ENCODE results near the gene CLSTN1. TPM values are rescaled to one million over a fixed set of nuclear protein-coding genes. Genes with fewer than 3 reads are reported as not detected.
A peak's percentile ranks its signal among the peaks of the same experiment; 100 is the strongest.

CLSTN1 gene
- total and polyA plus RNA-seq, 7 donors = 7.3 to 48.7 (median 19.7) TPM

DNA sequence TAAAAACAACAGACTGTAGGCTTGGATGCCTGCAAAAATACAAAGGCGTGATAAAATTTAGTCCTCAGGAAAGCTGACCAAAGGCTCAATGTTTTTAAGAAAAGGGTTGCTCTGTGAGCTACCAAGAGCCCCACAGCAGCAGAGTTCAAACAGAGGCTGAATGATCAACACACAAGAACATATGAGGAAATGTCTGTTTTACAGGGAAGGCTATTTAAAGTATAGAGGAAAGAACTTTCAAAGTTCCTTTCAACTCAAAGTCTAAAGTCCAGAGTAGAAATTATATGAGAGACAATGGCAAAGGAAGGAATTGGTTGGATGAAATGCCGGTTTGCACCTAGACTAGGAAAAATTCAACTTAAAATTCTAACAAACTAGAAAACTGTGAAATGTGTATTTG, 8.6 kb downstream of the CLSTN1 start:
- no peak for ATAC-seq
- Histone ChIP-seq H3K4me1 (peaks cover 21% of the 10 kb centered on the region), H3K9me3 (no peaks in the 10 kb centered on the region), H3K4me3 (no peak overlapping the region), H3K27ac (no peak overlapping the region), H3K36me3 (ENCODE audit: insufficient read depth in 1 of 2, low read depth in 1 of 2) (no peaks in the 10 kb centered on the region), H3K27me3 (ENCODE audit: insufficient read depth in 3 of 3, low read length in 2 of 3) (no peaks in the 10 kb centered on the region)
- no peak for TF ChIP-seq CTCF (IDR thresholded peaks at IDR 0.05)
- 81 to 92% (median 88%) methylated on average over 2 of the region's 2 CpGs for WGBS, 3 donors
- no peak for DNase-seq
- intact Hi-C loops (cut with DNase I) = no loop called here

GRCh38 chr1:9814619-9815018, 9.1 kb downstream of the CLSTN1 start:
- Histone ChIP-seq H3K27ac (no peak overlapping the region), H3K4me3 (no peak overlapping the region), H3K9me3 (no peaks in the 10 kb centered on the region), H3K4me1 (peaks cover 21% of the 10 kb centered on the region), H3K36me3 (ENCODE audit: insufficient read depth in 1 of 2, low read depth in 1 of 2) (no peaks in the 10 kb centered on the region), H3K27me3 (ENCODE audit: insufficient read depth in 3 of 3, low read length in 2 of 3) (no peaks in the 10 kb centered on the region)
- intact Hi-C loops (cut with DNase I) = no loop called here
- no peak for TF ChIP-seq CTCF (IDR thresholded peaks at IDR 0.05)
- ATAC-seq (no peak), DNase-seq (no peak)
- 89 to 90% (median 89%) methylated on average over 6 of the region's 6 CpGs for WGBS, 3 donors

DNA sequence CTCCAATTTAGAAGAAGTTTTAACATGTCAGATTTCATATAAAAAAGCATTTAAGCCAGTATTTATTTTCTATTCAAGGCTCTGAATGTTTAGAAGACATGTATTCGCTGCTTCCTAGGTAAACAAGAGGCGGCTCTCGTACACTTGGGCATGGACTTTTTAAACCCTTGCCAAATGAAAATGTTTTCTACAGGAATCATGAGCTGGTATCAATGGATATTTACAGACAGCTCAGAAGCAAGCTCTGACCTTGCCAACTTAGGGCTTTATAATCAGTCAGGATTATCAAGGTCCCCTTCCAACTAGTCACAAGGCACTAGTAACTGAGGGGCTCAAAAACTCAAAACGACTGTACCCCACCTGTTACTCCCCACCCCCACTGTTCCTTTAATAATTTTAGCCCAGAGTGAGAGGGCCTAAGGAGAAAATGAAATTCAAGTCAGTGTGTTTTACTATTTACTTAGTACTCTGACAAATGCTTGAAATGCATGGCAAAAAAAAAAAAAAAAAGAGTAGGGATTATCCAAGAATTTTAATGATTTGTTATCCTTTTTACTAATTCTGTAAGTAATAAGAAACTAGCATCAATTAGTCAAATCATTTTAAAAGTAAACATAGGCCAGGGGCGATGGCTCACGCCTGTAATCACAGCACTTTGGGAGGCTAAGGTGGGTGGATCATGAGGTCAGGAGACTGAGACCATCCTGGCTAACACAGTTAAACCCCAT, 12.4 kb downstream of the CLSTN1 start:
- Histone ChIP-seq H3K4me3 (no peak overlapping the region), H3K27ac (no peak overlapping the region), H3K36me3 (ENCODE audit: insufficient read depth in 1 of 2, low read depth in 1 of 2) (no peaks in the 10 kb centered on the region), H3K4me1 (peaks cover 21% of the 10 kb centered on the region), H3K9me3 (no peaks in the 10 kb centered on the region), H3K27me3 (ENCODE audit: insufficient read depth in 3 of 3, low read length in 2 of 3) (no peaks in the 10 kb centered on the region)
- 55 to 62% (median 56%) methylated on average over 6 of the region's 6 CpGs for WGBS, 3 donors
- TF ChIP-seq CTCF (IDR thresholded peaks at IDR 0.05) = no peak
- no peak for DNase-seq
- intact Hi-C loops (cut with DNase I) = no loop called here
- peak in 1 of 4 donors; percentile 54 for ATAC-seq

- no peak overlapping the region for H3K4me3 ChIP-seq
- 77 to 79% (median 79%) methylated on average over 8 of the region's 8 CpGs for WGBS, 3 donors
- no peak overlapping the region for H3K27ac ChIP-seq
- intact Hi-C loops (cut with DNase I) = no loop called here
- H3K27me3 ChIP-seq (ENCODE audit: insufficient read depth in 3 of 3, low read length in 2 of 3) = no peaks in the 10 kb centered on the region
- H3K9me3 ChIP-seq = no peaks in the 10 kb centered on the region
- H3K4me1 ChIP-seq = peaks cover 16% of the 10 kb centered on the region
- DNase-seq (no peak), ATAC-seq (peak in 2 of 4 donors; percentile 37 to 61)
- TF ChIP-seq CTCF (IDR thresholded peaks at IDR 0.05) = no peak
- no peaks in the 10 kb centered on the region for H3K36me3 ChIP-seq (ENCODE audit: insufficient read depth in 1 of 2, low read depth in 1 of 2)
These were observed 14.7 kb downstream of the CLSTN1 start for GRCh38 chr1:9809100-9809510.

- DNase-seq (no peak), ATAC-seq (no peak)
- H3K27me3 ChIP-seq (ENCODE audit: insufficient read depth in 3 of 3, low read length in 2 of 3) = no peaks in the 10 kb centered on the region
- peaks cover 16% of the 10 kb centered on the region for H3K4me1 ChIP-seq
- no peaks in the 10 kb centered on the region for H3K36me3 ChIP-seq (ENCODE audit: insufficient read depth in 1 of 2, low read depth in 1 of 2)
- no peaks in the 10 kb centered on the region for H3K9me3 ChIP-seq
- intact Hi-C loops (cut with DNase I) = no loop called here
- no peak overlapping the region for H3K27ac ChIP-seq
- TF ChIP-seq CTCF (IDR thresholded peaks at IDR 0.05) = no peak
- WGBS, 3 donors = 77 to 81% (median 81%) methylated on average over 8 of the region's 8 CpGs
- no peak overlapping the region for H3K4me3 ChIP-seq
These were observed 15.3 kb downstream of the CLSTN1 start for GRCh38 chr1:9808459-9808858.

Data from psoas muscle (tissue), 8 donors.